KMS-11 (cell line): ENCODE measurements around the gene CUL9.

Source experiments
- H2AFZ ChIP-seq: fragments of 200-600 bp; sonication (generic); 2 replicates; pipeline ENCODE4 v1.6.1; 2016; ENCODE audit warnings: antibody characterized with exemption, mixed run types, low read depth
- H3K27ac ChIP-seq: fragments of 200-600 bp; sonication (generic); 2 replicates; pipeline ENCODE4 v1.6.1; 2016; ENCODE audit warnings: mild to moderate bottlenecking, mixed run types
- H3K27me3 ChIP-seq: fragments of 200-600 bp; sonication (generic); 2 replicates; pipeline ENCODE4 v1.6.1; 2017; ENCODE audit warnings: mild to moderate bottlenecking, low read depth, mixed run types, moderate library complexity; ENCODE audit not compliant: insufficient read depth
- H3K36me3 ChIP-seq: fragments of 200-600 bp; sonication (generic); 2 replicates; pipeline ENCODE4 v1.6.1; 2017; ENCODE audit warnings: mild to moderate bottlenecking, mixed run types; ENCODE audit not compliant: insufficient read depth
- H3K4me1 ChIP-seq: fragments of 200-600 bp; sonication (generic); 2 replicates; pipeline ENCODE4 v1.6.1; 2016; ENCODE audit warnings: mild to moderate bottlenecking, low read depth, mixed run types; ENCODE audit not compliant: poor library complexity, severe bottlenecking
- H3K4me2 ChIP-seq: fragments of 200-600 bp; sonication (generic); 2 replicates; pipeline ENCODE4 v1.7.0; 2016; ENCODE audit warnings: mild to moderate bottlenecking, mixed run types
- H3K4me3 ChIP-seq: fragments of 200-600 bp; sonication (generic); IDR thresholded peaks from 2 replicates; pipeline ENCODE4 v1.6.1; 2017; ENCODE audit warnings: low read depth, low read length, mixed read lengths; ENCODE audit not compliant: insufficient read depth
- H3K79me2 ChIP-seq: fragments of 200-600 bp; sonication (generic); 2 replicates; pipeline ENCODE4 v1.6.1; 2016; ENCODE audit warnings: low read depth, mixed run types; ENCODE audit not compliant: insufficient read depth
- H3K9ac ChIP-seq: fragments of 200-600 bp; sonication (generic); 2 replicates; pipeline ENCODE4 v1.6.1; 2016; ENCODE audit warnings: mild to moderate bottlenecking, mixed run types
- H4K20me1 ChIP-seq: fragments of 200-600 bp; sonication (generic); 2 replicates; pipeline ENCODE4 v1.6.1; 2016; ENCODE audit warnings: mild to moderate bottlenecking, mixed run types; ENCODE audit not compliant: insufficient read depth
- CTCF ChIP-seq: fragments of 200-600 bp; sonication (generic); conservative IDR thresholded peaks from 2 replicates; pipeline ENCODE4 v1.6.1; 2017; ENCODE audit warnings: low read depth, mild to moderate bottlenecking, antibody characterized with exemption, low read length, moderate library complexity, mixed read lengths

The CUL9 gene

GRCh38 chr6:43247114-43247999 lies 65.4 kb downstream of the CUL9 start:
- Histone ChIP-seq H3K27ac (peak overlapping the region; percentile 35), H4K20me1 (no peaks in the 10 kb centered on the region), H3K27me3 (no peaks in the 10 kb centered on the region), H3K4me2 (peak overlapping the region; percentile 59), H3K79me2 (no peaks in the 10 kb centered on the region), H3K4me1 (peaks cover 13% of the 10 kb centered on the region), H3K36me3 (no peaks in the 10 kb centered on the region), H3K9ac (peak overlapping the region; percentile 69), H3K4me3 (no peak overlapping the region), H2AFZ (peak overlapping the region; percentile 88)
- no peak for TF ChIP-seq CTCF

- Histone ChIP-seq H3K9ac (peak overlapping the region; percentile 69; the same call in 1 of the 2 replicates), H3K4me1 (peaks cover 13% of the 10 kb centered on the region), H3K36me3 (no peaks in the 10 kb centered on the region), H3K4me2 (peak overlapping the region; percentile 59), H4K20me1 (no peaks in the 10 kb centered on the region), H3K27me3 (no peaks in the 10 kb centered on the region), H3K4me3 (no peak overlapping the region), H3K79me2 (no peaks in the 10 kb centered on the region), H3K27ac (peak overlapping the region; percentile 35; the same call in 1 of the 2 replicates), H2AFZ (peak overlapping the region; percentile 88)
- no peak for TF ChIP-seq CTCF
These were observed 66.1 kb downstream of the CUL9 start for GRCh38 chr6:43248101-43248500.

GRCh38 chr6:43248791-43249190 lies 66.8 kb downstream of the CUL9 start:
- H3K4me3 ChIP-seq = no peak overlapping the region
- no peak overlapping the region for H2AFZ ChIP-seq
- H3K27ac ChIP-seq = no peak overlapping the region
- no peaks in the 10 kb centered on the region for H3K79me2 ChIP-seq
- H3K36me3 ChIP-seq = no peaks in the 10 kb centered on the region
- peaks cover 13% of the 10 kb centered on the region for H3K4me1 ChIP-seq
- H3K9ac ChIP-seq = no peak overlapping the region
- no peaks in the 10 kb centered on the region for H3K27me3 ChIP-seq
- H3K4me2 ChIP-seq = no peak overlapping the region
- TF ChIP-seq CTCF = no peak
- no peaks in the 10 kb centered on the region for H4K20me1 ChIP-seq

GRCh38 chr6:43250992-43251373 lies 69.0 kb downstream of the CUL9 start:
- no peak overlapping the region for H2AFZ ChIP-seq
- no peak for TF ChIP-seq CTCF
- no peak overlapping the region for H3K4me3 ChIP-seq
- H3K4me1 ChIP-seq = peaks cover 11% of the 10 kb centered on the region
- no peaks in the 10 kb centered on the region for H4K20me1 ChIP-seq
- no peaks in the 10 kb centered on the region for H3K36me3 ChIP-seq
- H3K27me3 ChIP-seq = no peaks in the 10 kb centered on the region
- H3K79me2 ChIP-seq = no peaks in the 10 kb centered on the region
- H3K27ac ChIP-seq = no peak overlapping the region
- H3K9ac ChIP-seq = no peak overlapping the region
- no peak overlapping the region for H3K4me2 ChIP-seq
